ENCODE results near the gene GLIS2. TPM values are rescaled to one million over a fixed set of nuclear protein-coding genes. Genes with fewer than 3 reads are reported as not detected.

The GLIS2 gene
- total RNA-seq, 2 donors from 2014 or later = 1.6 to 3.6 TPM

DNA sequence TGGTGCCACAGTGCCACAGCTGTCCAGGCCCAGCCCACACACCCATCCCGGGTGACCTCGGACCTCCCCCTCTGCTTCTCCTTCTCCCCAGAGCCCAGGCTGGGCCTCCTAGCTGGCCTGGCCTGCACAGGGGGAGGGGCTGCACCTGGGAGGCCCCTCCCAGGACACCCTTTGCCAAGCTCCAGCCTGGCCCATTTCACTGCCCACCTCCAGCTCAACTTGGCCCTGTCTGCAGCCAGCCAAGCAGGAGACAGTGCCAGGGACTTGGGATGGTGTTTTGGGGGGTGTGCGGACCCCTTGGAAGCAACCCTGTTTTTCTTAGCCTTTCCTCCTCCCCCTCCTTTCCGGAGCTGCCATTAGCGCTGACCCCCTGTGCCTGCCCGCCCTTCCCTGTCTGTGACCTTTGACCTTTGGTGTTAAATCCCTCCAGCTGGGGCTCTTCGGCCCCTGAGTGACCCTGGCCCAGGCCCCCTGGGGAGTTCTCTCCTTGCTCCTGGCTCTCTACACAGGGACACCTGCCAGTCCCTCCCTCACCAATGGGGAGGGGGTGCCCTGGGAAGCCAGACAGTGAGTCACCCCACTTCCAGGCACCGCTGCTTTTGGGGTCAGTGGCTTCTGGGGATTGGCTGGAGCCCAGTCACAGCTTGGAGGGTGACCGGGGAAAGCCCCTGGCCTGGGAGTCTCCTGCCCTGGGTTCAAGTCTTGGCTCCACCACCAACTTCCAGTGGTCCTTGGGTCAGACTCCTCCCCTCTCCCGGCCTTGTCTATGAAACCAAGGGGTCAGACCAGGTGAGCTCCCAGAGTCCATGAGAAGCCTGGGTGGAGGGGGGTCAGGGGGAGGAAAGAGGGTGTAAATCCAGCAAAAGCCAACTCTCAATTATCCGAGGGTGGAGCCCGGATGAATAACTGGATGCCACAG, 1.9 kb downstream of the GLIS2 start:
- intact Hi-C loops (cut with DNase I, micrococcal nuclease) = no loop called here
- ATAC-seq (no peak), DNase-seq (no peak)

DNA sequence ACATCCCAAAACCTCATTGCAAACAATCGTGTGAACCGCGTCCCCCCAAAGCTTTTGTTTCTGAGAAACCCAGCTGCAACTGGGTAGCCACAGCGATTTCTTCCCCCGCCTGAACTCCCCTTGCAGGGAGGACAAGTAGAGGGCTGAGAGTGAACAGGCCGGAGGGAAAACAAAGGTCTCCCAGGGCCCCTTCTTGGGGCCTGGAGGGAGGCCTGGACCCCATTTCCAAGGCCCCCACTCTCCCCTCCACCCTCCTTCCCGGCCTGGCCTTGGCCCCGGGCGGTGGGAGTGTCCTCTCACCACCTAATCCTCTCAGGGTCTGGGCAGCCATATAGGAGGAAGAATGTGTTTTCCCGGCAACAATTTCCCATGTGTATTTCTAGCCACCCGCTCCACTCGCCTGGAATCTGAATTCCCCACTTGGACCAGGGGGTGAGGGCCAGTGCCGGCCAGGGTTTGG, 2.6 kb downstream of the GLIS2 start:
- intact Hi-C loops (cut with DNase I, micrococcal nuclease) = no loop called here
- DNase-seq (no peak), ATAC-seq (no peak)

DNA sequence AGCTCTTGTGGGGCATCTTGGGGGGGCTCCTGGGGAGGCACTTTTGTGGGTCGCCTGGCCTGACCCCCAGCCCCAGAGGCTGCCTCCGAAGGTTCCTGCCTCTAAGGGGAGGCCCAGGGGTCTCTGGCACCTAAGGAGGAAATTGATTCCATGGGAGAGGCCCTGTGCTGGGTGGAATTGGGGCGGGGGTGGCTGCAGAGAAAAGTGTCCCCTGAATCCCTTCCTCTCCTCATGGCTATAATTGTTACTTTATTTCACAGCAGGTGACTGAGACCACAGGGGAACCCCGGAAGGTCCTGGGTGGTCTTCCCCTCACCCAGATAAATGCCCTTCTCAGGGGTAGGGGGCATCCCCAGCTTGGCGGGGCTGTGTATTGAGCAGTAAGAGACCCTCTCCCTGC, 3.1 kb downstream of the GLIS2 start:
- DNase-seq (no peak), ATAC-seq (no peak)
- intact Hi-C loops (cut with DNase I, micrococcal nuclease) = no loop called here

GRCh38 chr16:4319454-4320421, 3.9 kb downstream of the GLIS2 start:
- ATAC-seq = peak; percentile 34
- DNase-seq = peak in 1 of 2 donors; percentile 64
- intact Hi-C loops (cut with DNase I, micrococcal nuclease) = no loop called here

- ATAC-seq (no peak), DNase-seq (no peak)
- intact Hi-C loops (cut with DNase I, micrococcal nuclease) = no loop called here
Observed at GRCh38 chr16:4320571-4321137, 4.8 kb downstream of the GLIS2 start.

GRCh38 chr16:4321286-4322120, 5.6 kb downstream of the GLIS2 start:
- DNase-seq (no peak), ATAC-seq (no peak)
- intact Hi-C loops (cut with DNase I, micrococcal nuclease) = no loop called here

DNA sequence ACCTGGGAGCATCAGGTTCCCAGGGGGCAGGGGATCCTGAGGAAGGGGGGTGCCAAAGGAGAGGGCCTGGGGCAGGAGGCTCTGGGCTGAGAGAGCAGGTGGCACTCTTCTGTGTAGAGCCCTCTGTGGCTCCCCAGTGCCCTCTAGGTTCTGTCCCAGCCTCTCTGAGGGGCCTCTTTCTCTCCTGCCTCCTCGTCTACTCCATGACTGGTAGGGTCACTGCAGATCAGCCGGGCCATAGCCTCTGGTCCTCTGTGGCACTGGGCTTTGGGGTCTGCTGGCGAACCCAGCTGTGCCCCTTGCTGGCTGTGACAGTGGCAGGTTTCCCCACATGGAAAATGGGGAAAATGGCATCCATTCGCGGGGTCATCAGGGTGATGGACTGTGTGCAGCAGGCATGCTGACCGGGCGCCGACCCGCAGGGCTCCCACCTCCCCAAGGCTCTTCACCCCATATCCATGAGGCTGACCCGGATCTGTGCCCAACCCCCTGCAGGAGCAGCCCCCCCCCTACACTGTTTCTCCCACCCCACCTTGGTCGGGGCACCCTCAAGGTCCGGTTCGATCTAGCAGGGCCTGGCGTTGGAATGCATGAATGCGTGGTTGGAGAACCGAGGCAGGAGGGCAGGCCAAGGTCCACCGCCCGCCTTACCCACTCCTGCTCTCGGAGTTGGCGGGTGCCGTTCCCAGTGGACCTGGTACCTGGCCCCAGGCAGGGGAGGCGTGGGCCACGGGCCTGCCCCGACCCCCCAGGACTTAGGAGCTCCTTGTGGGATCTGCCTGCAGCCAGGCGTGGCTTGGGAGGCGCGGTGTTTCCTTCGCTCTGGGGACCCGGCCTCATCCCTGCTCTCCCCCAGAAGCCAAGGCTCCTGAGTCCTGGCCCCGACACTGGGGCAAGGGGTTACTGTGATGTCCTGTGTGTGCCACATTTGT, 6.5 kb downstream of the GLIS2 start:
- intact Hi-C loops (cut with DNase I, micrococcal nuclease) = no loop called here
- ATAC-seq (no peak), DNase-seq (no peak)

- intact Hi-C loops (cut with DNase I, micrococcal nuclease) = no loop called here
- DNase-seq (no peak), ATAC-seq (no peak)
Observed at GRCh38 chr16:4323071-4323844, 7.4 kb downstream of the GLIS2 start.

- DNase-seq (no peak), ATAC-seq (peak; percentile 50)
- intact Hi-C loops (cut with DNase I, micrococcal nuclease) = no loop called here
Observed at GRCh38 chr16:4323845-4324488, 8.1 kb downstream of the GLIS2 start.

DNA sequence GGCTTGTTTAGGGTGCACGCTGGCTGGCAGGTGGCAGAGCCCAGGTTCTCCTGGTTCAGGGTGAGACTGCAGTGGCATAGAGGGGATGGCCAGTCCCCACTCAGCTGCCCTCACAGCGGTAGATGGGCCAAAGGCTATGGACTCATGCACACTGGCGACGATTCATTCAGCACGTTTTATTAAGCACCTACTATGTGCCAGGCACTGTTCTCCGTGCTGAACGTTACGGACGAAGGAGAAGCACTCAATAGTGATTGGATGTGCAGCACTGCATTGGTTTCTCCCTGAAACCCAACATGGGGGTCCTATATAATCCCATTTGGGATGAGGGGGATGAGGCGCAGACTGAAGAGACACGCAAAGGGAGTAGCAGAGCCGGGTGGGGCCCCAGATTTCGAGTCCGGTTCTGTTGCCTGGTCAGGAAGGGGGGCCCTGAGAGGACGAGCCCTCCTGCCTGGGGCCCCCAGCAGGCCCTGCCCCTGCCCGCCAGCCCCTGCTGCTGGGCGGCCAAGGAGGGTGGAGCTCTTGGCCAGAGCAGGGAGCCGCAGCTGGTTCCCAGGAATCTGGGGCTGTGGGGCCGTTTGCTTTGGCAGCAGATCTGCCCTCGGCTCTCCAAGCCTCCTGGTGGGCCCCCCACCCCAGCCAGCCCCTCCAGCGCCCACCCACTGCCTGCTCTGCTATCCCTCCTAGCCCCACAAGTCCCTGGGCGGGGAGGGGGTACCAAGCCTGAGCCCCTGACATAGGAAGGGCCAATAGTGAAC, 8.8 kb downstream of the GLIS2 start:
- ATAC-seq (no peak), DNase-seq (no peak)
- intact Hi-C loops (cut with DNase I, micrococcal nuclease) = no loop called here

GRCh38 chr16:4325253-4325758, 9.4 kb downstream of the GLIS2 start:
- DNase-seq (no peak), ATAC-seq (no peak)
- intact Hi-C loops (cut with DNase I, micrococcal nuclease) = no loop called here

DNA sequence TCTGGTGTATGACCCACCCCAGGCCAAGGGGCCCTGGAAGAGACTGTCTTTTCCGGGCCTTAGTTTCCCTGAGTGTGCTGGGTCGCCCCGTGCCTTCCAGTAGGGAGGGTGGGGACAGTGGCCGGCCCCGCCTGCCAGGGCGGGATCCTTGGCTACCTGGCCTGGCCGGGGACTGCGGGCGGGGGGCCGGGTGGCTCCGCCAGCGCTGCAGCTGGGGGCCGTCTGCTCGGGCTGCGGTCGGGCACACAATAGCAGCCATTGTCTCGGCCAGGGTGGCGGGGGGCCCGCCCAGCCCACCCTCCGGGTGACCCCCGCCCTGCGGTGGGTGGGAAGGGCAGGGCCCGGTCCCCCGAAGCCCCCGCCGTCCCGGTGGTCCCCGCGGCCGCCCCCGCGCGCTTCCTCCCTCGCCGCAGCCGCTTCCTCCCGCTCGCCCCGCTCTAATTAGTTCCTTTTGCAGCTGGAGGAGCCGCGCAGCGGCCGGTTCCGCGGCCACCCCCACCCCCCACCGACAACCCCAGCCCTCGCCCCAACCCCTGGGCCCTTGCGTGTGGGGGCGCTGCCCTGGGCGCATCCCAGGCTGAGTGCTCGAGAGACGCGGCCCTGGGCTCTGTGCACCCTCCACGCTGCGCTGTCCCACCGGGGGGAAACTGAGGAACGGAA, 11.6 kb downstream of the GLIS2 start:
- ATAC-seq (peak; percentile 2), DNase-seq (no peak)
- intact Hi-C loops (cut with DNase I, micrococcal nuclease) = no loop called here

GRCh38 chr16:4328046-4328781, 12.3 kb downstream of the GLIS2 start:
- DNase-seq (peak; percentile 67 to 76), ATAC-seq (peak; percentile 72)
- intact Hi-C loops (cut with DNase I, micrococcal nuclease) = no loop called here
